COLO829 (cell line): ENCODE data around the gene PCSK5.

Source experiments
- DNase-seq: peaks from one replicate; pipeline ENCODE4 v3.0.0; 2012; ENCODE audit warnings: low spot score

PCSK5 gene

GRCh38 chr9:76138360-76138759 lies 247.9 kb downstream of the PCSK5 start:
- no peak for DNase-seq

GRCh38 chr9:76143834-76144233 lies 253.4 kb downstream of the PCSK5 start:
- no peak for DNase-seq

- DNase-seq, result no peak
Measured at GRCh38 chr9:76150013-76150412, 259.5 kb downstream of the PCSK5 start.

- no peak for DNase-seq
Measured at GRCh38 chr9:76151267-76151666, 260.8 kb downstream of the PCSK5 start.

- no peak for DNase-seq
Measured at GRCh38 chr9:76153339-76153738, 262.9 kb downstream of the PCSK5 start.

GRCh38 chr9:76153902-76154629 lies 263.6 kb downstream of the PCSK5 start:
- DNase-seq, result no peak

GRCh38 chr9:76155361-76155760 lies 264.9 kb downstream of the PCSK5 start:
- no peak for DNase-seq

- DNase-seq, result no peak
Measured at GRCh38 chr9:76158713-76159112, 268.2 kb downstream of the PCSK5 start.

GRCh38 chr9:76159293-76159926 lies 268.9 kb downstream of the PCSK5 start:
- DNase-seq, result no peak

GRCh38 chr9:76161106-76161505 lies 270.6 kb downstream of the PCSK5 start:
- DNase-seq, result no peak

- DNase-seq, result no peak
Measured at GRCh38 chr9:76161541-76161940, 271.1 kb downstream of the PCSK5 start.

- DNase-seq, result no peak
Measured at GRCh38 chr9:76162086-76162730, 271.7 kb downstream of the PCSK5 start.

GRCh38 chr9:76162751-76163500 lies 272.5 kb downstream of the PCSK5 start:
- no peak for DNase-seq

- DNase-seq, result no peak
Measured at GRCh38 chr9:76166526-76166925, 276.1 kb downstream of the PCSK5 start.

- DNase-seq, result no peak
Measured at GRCh38 chr9:76176171-76176570, 285.7 kb downstream of the PCSK5 start.

- no peak for DNase-seq
Measured at GRCh38 chr9:76177931-76178330, 287.5 kb downstream of the PCSK5 start.

GRCh38 chr9:76180541-76180940 lies 290.1 kb downstream of the PCSK5 start:
- DNase-seq, result no peak

- DNase-seq, result no peak
Measured at GRCh38 chr9:76181020-76181641, 290.7 kb downstream of the PCSK5 start.

GRCh38 chr9:76181781-76182180 lies 291.3 kb downstream of the PCSK5 start:
- DNase-seq, result no peak

- no peak for DNase-seq
Measured at GRCh38 chr9:76185432-76185831, 295.0 kb downstream of the PCSK5 start.

- DNase-seq, result no peak
Measured at GRCh38 chr9:76188286-76188685, 297.8 kb downstream of the PCSK5 start.

GRCh38 chr9:76188905-76189304 lies 298.4 kb downstream of the PCSK5 start:
- no peak for DNase-seq
